NOMO-1 treated with dmso at 0.1 percent for 144 hours (cell line): ENCODE results near the gene GRIK3.
"Not testable (repeated sequence)": the region's sequence is repeated elsewhere in the genome, so short reads cannot be mapped to it uniquely, and the experiment has no call there.

Experiments
- DNase-seq: peaks from one replicate; lab custom pipeline; 2025; ENCODE audit not compliant: unreplicated experiment; lab: John Stamatoyannopoulos, UW

GRIK3 gene

DNA sequence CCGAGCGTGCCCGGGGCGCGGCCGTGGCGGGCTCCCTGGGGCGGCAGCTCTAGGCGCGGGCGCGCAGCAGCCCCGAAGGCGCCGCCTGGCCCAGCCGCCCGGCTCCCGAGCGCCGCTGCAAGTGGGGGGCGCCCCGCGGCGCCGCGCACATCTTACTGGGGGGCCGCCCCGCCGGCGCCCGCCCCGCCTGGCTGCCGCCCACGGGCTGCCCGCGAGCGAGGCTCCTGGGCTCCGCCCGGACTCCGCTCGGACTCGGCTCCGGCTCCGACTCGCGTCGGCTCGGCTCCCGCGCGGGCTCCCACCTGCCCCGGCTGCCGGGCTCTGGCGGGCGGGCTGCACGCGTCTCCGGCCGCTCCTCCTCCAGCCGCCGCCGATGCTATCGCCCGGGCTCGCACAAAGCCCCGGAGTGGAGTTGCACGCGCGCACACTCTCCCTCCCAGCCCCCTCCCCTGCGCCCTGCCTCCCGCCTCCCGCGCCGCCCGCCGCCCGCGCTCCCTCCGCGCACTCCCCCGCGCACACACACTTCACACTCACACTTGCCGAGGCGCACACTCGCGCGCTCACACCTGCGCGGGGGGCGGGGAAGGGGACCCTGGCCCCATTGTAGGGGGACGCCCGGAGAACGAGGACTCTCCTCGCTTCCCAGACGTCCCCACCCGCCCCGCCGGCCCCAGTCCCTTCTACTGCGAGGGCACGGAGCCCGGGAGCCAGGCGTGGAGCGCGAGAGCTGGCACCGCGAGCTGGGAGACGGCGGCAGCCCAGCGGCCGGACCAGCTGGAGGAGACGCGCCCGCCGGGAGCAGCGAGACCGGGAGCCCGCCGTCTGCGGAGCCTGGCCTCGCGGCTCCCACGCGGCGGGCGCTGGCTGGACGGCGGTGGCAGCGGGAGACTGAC, at the start of gene GRIK3:
GRIK3 (minus strand) TSS at position 395 of the 893 bp plus-strand sequence. CDS start 407 bp downstream, outside the sequence.
- DNase-seq: no peak

DNA sequence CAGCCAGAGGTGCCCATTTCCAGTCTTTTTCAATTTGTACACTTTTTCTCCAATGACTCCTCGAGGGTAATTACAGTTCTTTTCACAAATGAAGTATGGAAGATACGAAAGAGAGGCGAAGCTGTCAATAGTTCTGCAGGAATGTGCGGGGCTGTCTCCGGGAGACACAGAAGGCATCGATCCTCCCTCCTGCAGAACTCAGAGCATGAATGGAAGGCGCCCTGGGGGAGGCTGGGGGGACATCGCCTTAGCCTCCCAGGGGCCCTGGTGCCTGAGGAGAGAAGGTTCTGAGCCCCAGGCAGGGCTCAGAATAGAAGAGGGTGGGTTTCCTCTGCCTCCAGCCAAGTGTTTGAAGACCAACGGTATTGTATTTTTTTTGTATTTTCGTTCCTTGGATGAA, 49.7 kb upstream of the GRIK3 start:
- no peak for DNase-seq

DNA sequence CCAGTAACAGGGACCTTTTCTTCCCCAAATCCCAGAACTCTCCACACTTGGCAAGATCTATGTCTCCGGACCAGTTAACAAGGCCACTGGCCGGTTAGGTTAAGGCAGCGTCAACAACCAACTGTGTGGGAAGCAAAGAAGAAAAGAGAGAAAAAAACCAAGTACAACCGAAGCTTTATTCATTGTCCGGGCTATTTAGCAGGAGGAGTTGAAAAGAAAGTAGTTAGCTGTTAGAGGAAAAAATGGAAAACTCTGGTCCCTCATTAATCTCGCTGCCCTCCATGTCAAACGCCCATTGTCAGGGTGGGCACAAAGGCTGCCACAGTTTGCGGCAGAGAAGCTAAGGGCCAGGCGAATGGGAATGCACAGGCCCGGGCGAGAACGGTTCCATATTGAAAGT, 49.3 kb upstream of the GRIK3 start:
- no peak for DNase-seq

DNA sequence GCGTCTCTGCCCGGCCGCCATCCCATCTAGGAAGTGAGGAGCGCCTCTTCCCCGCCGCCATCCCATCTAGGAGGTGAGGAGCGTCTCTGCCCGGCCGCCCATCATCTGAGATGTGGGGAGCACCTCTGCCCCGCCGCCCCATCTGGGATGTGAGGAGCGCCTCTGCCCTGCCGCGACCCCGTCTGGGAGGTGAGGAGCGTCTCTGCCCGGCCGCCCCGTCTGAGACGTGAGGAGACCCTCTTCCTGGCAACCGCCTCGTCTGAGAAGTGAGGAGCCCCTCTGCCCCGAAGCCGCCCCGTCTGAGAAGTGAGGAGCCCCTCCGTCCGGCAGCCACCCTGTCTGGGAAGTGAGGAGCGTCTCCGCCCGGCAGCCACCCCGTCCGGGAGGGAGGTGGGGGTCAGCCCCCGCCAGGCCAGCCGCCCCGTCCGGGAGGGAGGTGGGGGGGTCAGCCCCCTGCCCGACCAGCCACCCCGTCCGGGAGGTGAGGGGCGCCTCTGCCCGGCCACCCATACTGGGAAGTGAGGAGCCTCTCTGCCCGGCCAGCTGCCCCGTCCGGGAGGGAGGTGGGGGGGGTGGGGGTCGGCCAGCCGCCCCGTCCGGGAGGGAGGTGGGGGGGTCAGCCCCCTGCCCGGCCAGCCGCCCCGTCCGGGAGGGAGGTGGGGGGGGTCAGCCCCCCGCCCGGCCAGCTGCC, 46.1 kb upstream of the GRIK3 start:
- DNase-seq: not testable (repeated sequence)

DNA sequence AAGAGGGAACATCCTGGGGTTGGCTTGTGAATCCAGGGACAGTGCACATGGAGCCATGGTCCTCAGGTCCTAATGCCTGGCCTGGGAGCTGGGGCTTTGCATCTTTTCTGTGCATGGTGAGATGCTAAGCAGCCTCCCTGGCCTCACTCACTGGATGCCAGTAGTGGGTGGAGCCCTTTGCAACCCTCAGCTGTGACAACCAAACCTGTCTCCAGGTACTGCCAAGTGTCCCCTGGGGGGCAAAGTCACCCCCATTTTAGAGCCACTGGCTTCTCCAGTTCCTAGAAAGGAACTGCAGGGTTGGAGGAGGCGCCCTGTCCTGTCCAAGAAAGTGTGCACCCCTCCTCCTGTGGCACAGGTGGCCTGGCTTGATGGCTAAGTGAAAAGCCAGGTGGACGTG, 44.6 kb upstream of the GRIK3 start:
- DNase-seq: no peak

DNA sequence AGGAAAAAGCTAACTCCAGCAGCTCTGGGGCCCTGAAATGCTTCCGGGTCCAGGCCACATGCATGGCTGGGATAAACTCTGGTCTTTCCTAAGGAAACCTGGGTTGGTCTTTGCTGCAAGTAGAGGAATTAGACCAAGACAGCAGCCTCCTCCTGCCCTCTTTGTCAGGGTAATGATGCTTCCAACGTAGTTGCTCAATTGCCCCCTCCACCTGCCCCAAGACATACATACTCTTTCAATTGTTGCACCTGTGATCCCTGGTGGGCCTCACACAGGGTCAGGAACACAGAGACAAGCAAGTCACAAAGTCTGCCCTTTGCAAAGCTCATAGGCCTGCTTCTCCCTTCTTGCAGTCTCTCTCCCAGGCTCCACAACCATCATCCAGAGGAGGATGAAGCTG, 41.9 kb upstream of the GRIK3 start:
- no peak for DNase-seq

DNA sequence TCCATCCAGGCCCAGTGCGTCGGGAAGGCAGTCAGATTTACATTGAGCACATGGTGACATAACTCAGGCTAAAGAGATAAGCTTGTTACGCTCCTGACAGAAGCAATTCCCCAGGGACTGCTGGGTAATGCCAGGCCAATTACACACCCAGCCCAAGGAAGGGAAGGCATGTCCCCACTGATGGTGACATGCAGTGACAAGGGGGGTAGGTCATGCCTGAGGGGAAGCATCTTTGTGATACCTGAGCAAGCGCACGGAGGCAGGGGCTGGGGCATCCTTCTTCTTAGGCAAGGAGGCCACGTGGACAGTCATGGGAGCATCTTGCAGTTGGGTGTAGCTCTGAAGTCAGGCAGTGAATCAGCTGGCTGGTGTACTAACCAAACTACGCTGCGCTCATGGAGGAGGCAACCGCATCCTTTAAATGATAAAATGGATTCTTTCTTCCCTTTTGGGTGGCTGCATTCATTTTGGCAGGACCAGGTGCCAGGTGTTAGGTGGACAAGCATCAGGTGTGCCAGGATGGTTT, 39.6 kb upstream of the GRIK3 start:
- no peak for DNase-seq

DNA sequence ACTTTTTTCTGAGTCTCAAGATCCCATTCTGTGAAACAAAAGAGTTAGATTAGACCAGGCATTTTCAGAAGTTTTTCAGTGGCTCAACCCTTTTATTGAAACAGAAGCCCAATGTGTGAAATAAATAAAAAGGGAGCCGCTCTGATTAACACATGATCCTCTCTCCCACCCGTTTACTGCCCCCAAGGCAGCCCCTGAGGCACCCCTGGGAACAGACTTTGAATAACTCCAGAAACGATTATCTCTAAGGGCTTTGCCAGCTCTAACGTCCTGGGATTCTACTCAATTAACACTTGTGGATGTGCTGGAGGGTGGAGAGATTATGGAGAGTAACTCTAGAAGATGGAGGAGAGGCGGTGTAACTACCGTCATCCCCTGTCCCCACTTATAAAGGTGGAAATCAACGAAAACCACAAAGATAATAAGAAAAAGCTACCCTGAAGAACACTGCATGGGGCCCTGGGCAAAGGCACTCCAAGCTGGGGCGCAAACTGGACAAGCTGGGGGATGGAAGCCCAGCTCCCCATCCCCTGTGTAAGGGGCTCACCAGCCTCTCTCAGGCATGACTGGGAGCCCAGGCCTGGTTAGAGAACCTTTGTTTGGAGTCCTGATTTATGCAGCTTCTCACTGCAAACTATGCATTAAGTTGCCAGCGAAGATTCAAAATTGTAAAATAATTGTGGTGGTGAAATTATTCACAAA, 39.0 kb upstream of the GRIK3 start:
- no peak for DNase-seq

DNA sequence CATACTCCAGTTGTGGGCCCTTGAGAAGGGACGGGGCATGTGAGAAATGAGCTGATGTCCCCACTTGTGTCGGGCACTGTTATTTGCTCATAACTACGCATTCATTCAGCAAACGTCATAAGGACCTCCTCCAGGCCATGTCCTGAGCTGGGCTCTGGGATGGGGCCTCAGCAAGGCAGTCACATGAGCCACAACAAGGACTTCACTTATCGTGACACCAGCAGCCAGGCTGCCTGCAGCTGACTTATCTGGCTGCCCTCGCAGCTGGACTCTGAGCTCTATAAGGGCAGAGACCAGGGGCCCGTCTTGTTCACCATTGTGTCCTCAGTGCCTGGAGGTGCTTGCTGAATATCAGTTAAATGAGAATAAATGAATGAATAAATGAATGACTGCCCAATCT, 37.5 kb upstream of the GRIK3 start:
- no peak for DNase-seq

DNA sequence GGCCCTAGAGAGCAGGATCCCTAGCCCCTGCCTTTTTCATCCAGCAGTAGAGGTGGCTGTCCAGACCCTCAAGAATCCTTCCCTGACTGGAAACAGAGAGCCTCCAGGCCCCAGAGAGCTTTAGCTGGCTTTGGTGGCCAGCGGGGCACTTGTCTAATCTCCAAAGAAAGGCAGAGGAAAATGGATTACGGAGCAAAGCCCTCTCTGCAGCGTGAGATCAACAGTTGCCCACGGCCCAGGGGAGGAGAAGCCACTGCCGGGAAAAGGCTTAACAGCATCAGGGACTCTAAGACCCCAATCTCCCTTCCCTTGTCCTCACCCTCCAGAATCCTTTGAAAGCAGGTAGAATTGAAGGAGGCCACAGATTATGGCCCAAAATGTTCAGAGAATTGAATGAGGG, 35.8 kb upstream of the GRIK3 start:
- no peak for DNase-seq

DNA sequence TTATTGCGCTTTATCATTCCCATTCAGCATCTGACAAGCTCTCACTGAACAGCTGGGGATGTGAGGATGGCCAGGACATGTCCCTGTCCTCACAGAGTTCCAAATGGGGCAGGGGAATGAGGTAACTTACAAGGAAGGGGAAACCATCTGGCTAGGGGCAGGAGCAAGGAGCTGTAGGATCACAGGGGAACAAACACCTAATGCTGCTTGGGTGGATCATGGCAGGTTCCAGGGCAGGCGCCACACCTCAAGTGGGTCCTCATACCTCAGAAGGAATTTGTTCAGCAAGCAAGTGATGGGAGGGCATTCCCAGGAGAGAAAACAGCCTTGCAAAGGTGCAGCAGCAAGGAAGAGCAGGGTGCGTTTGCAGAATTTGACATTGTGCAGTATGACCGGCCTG, 35.1 kb upstream of the GRIK3 start:
- no peak for DNase-seq

DNA sequence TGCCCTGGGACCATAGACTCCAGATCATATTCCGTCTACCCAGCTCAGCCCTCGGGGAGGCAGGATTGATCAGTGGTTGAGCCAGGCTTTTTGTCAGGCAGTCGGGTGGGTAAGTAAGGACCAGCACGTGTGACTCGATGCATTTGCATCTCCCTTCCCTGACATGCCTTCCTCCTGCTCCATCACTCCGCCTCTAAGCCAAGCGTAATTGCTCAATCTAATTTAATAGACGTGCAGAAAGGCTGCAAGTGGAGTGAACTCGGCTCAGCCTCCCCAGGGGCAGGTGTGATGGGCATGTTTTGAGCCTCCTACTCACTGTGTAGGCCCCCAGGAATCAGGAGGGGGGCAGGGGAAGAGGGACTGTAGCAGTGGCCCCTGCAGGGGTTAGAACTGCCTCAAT, 34.6 kb upstream of the GRIK3 start:
- no peak for DNase-seq

DNA sequence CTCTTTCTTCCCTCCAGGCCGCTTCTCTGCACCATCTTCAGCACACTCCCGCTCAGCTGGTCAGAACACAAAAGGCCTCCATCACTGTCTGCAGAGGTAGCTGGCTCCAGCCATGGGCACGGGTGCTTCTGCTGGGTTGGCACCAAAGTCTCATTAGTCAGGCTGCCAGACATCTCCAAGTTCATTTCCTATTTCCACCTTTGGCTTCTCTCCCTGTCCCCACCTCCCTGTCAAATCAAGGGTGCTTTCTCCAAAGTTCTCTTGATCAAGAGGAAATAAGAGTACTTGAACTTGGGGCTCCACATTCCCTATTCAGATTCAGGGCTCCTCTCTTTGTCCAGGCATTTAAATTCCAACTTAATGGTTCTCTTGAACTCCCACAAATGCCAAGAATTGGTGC, 33.9 kb upstream of the GRIK3 start:
- no peak for DNase-seq

DNA sequence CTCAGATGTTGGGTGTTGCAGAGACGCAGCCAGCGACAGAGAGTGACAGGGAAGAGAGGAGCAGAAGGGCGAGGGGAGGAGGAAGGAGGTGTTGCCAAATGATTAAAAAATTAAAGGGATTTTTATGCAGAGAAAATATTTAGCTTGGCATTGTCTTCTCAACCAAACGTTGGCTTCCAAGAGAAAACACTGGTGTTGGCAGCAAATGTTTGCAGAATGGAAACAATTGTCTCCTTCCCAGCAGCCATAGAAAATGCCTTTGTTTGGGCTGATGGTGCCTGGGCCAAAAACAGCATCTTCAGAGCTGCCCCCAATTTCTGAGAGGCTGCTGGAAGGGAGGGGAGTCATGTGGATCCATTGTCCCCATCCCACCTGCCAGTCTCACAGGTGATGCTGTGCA, 29.7 kb upstream of the GRIK3 start:
- DNase-seq: no peak

DNA sequence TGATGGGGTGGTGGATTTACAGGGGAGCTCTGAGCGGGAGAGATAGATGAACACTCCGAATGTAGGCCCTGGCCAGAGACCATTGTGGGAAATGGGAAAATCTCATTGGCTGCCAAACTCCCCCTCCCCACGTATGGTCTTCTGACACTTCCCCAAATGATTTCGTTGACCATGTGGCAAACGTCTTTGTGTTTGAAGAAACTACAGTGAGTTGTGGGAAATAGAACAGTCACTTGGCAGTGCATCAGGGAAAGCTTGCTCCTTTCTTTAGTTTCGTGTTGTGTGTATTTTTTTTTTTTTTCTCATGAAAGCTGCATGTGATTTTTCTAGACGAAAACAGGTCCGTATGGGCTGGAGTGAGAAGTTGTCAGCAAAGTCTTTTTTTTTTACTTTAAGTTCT, 25.0 kb upstream of the GRIK3 start:
- no peak for DNase-seq

DNA sequence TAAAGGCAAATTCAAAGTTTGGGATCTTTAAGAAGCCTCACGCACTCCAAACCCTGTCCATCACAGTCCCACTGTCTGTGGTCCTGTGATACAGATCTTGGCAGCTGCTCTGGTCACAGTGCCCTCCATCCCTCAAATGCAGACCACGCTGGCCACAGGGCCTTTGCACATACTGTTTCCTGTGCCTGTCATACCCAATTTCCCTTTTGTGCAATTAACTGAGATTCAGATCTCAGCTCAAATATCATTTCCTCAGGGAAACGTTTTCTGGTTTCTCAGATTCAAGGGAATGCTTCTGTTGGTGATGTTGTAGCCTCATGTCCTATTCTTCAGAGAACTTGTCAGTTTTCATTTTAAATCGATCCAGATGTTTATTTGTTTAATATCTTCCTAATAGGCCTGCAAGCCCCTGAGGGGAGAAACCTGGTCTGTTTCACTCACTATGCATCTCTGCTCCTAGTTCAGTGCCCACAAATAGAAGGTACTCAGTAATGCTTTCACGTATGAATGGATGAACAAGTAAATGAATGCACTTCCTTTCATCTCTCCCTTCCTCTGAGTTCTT, 24.2 kb upstream of the GRIK3 start:
- no peak for DNase-seq

DNA sequence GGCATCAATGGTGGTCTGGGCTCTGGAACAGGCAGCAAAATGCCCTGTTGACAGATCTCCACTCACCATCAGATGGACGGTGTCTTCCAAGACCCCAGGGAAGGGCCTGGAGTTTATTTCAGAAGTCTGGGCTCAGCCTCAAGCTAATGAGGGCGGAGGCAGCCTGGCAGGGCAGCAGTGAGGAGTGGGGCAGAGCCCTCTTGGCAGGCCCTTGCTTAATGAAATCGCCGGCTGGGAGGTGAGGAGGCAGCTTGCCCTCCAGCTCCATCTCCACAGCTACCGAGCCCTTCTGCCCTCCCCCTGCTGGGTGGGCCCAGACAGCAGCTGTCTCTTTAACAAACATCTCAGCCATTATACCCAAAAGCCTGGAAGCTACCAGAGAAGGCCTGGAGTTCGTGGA, 22.0 kb upstream of the GRIK3 start:
- no peak for DNase-seq

DNA sequence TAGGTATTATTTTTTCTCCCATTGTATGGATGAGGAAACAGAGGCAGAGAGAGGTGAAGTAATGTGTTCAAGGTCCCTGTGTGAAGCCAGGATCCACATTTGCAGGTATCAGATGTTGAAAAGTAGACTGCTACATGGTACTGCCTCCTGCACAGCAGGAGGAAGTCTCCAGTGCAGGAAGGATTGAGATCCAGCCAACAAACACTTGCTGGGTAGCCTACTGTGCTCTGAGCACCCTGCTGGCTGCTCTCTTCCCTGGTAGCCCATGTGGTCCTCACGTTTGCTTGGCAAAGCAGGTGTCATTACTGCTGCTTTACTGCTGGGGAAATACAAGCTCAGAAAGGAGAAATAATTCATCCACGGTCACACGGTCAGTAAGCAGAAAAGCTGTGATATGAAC, 21.3 kb upstream of the GRIK3 start:
- no peak for DNase-seq

DNA sequence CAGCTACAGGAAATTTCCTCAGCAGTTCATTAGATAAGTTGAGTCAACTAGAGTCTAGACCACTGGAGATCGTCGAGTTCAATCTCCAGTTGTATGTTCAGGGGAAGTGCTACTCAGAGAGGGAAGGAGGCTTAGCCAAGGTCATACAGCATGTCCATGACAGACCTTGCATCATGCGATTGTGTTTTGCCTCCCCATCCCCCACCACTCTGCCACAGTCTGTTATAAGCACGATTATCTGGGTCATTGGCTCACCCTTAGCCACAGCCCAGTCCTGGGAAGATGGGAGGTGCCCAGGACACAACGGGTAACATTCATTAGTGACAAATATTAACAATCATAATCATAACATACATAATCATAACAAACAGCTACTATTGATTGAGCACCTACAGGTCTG, 18.9 kb upstream of the GRIK3 start:
- DNase-seq: no peak

DNA sequence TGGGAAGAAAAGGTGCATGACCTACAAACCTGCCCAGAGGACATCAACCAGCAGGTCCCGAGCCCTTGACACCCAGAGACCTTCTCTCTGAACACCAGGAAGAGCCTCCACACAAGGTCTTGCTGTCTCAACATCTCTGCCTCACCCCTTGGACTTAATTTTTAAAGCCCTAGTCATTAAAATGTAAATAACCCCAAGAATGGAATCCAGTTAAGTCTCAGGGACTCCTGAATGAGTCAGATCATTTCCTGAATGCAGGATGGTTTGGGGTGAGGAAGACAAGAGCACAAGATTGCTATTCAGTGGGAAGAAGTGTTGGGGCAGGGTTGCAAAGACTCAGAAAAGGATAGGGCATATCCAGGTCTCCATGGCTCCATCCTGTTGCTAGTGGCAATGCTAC, 17.8 kb upstream of the GRIK3 start:
- DNase-seq: no peak

DNA sequence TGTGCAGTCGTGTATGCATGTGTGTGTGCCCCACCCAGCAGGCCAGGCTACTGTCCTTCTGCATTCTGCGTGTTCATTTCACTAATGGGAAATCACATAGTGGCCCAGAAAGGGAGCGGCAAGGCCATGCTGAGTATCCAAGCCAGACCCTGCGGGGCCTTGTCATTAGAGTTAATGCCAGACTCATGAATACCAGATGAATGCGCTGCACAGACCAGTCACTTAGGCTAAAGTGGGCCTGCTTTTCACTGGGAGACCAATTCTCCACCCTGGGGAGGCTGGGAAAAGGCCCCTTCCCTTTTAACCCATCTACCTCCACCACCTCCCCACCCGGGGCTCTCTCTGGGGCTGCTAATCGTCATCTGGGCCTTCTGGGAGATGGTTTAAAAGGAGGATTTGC, 17.0 kb upstream of the GRIK3 start:
- no peak for DNase-seq
